ENCODE results near the gene PROX2. TPM values are rescaled to one million over a fixed set of nuclear protein-coding genes. Genes with fewer than 3 reads are reported as not detected.

The PROX2 gene
- total RNA-seq, 1 donor from 2014 or later: not detected

- no peak for DNase-seq (ENCODE audit: low read depth in 2 of 2)
Observed at GRCh38 chr14:74846968-74847665, 28.8 kb downstream of the PROX2 start.

- DNase-seq (ENCODE audit: low read depth in 2 of 2): no peak
Observed at GRCh38 chr14:74846168-74846567, 29.8 kb downstream of the PROX2 start.

GRCh38 chr14:74843653-74844052, 32.3 kb downstream of the PROX2 start:
- no peak for DNase-seq (ENCODE audit: low read depth in 2 of 2)

GRCh38 chr14:74841230-74842207, 34.4 kb downstream of the PROX2 start:
- DNase-seq (ENCODE audit: low read depth in 2 of 2): no peak

- no peak for DNase-seq (ENCODE audit: low read depth in 2 of 2)
Observed at GRCh38 chr14:74840603-74841030, 35.3 kb downstream of the PROX2 start.

GRCh38 chr14:74838166-74838565, 37.8 kb downstream of the PROX2 start:
- no peak for DNase-seq (ENCODE audit: low read depth in 2 of 2)

GRCh38 chr14:74836251-74836960, 39.5 kb downstream of the PROX2 start:
- no peak for DNase-seq (ENCODE audit: low read depth in 2 of 2)

- DNase-seq (ENCODE audit: low read depth in 2 of 2): no peak
Observed at GRCh38 chr14:74835645-74836250, 40.2 kb downstream of the PROX2 start.

- no peak for DNase-seq (ENCODE audit: low read depth in 2 of 2)
Observed at GRCh38 chr14:74834692-74835392, 41.1 kb downstream of the PROX2 start.

- no peak for DNase-seq (ENCODE audit: low read depth in 2 of 2)
Observed at GRCh38 chr14:74832849-74833248, 43.1 kb downstream of the PROX2 start.

- no peak for DNase-seq (ENCODE audit: low read depth in 2 of 2)
Observed at GRCh38 chr14:74829251-74829650, 46.7 kb downstream of the PROX2 start.

GRCh38 chr14:74826574-74826973, 49.4 kb downstream of the PROX2 start:
- DNase-seq (ENCODE audit: low read depth in 2 of 2): no peak

Other genes with a start within 250 kb of the PROX2 start
- gene AREL1, start 163.1 kb downstream of the PROX2 start, total RNA-seq: 21.8 and 26.6 TPM in 2 replicates
- 14.4 and 15.7 TPM in 2 replicates for gene FCF1, start 163.0 kb downstream of the PROX2 start, total RNA-seq
- 14.5 and 21.0 TPM in 2 replicates for gene YLPM1, start 112.8 kb downstream of the PROX2 start, total RNA-seq
- gene DLST, start 5.8 kb upstream of the PROX2 start, total RNA-seq: 41.5 and 49.9 TPM in 2 replicates
- 5.6 and 6.6 TPM in 2 replicates for gene RPS6KL1, start 47.1 kb upstream of the PROX2 start, total RNA-seq
- gene PGF, start 79.5 kb upstream of the PROX2 start, total RNA-seq: 34.1 and 44.8 TPM in 2 replicates
- gene EIF2B2, start 126.8 kb upstream of the PROX2 start, total RNA-seq: 37.2 and 70.8 TPM in 2 replicates
- 9.6 and 13.1 TPM in 2 replicates for gene MLH3, start 175.3 kb upstream of the PROX2 start, total RNA-seq
- gene ACYP1, start 187.9 kb upstream of the PROX2 start, total RNA-seq: 3.3 and 7.4 TPM in 2 replicates
- gene ZC2HC1C, start 193.5 kb upstream of the PROX2 start, total RNA-seq: 0.38 and 0.51 TPM in 2 replicates